Heart left ventricle (tissue), 13 donors: Measurements from ENCODE around the gene GPATCH11.

ENCODE experiments used
- POLR2A ChIP-seq, 2 donors: fragments of 450-650 bp; IDR thresholded peaks; one replicate each; pipeline ENCODE4 v1.6.1; 2017; ENCODE audit warnings: antibody characterized with exemption in 2 of 2, mild to moderate bottlenecking in 2 of 2, moderate library complexity in 2 of 2
- TF ChIP-seq, protein P1 (sequence below), 12 donors: fragments of 200-600 bp; sonication (generic) in 4 of 12; IDR thresholded peaks; one replicate each; pipeline versions ENCODE4 v1.5.0 to v1.8.0; 2018 to 2022; ENCODE audit warnings: antibody characterized with exemption in 12 of 12, mild to moderate bottlenecking in 5 of 12
- donor health status: ischemic (EF 13 %, LVEDD 7.1; RV severe dilation, severe dysfunction).
- donor health status: DM: no; HTN: yes; CAD: no.
- donor health status: DM: no; HTN: no; CAD: no.
- donor health status: ischemic (EF 25% LVEDD 6.9; RV normal size, moderate dysfunction).
- donor health status: ischemic (EF 25% LVEDD 5.7; RV mildly dilated, moderate dysfunction).
- donor health status: ischemic (EF 35%, LVEDD 5.7; RV mildly dilated, moderate dysfunction).
- donor health status: nonischemic (EF 11% LVEDD 7.7; RV severe dilation, severe dysfunction).
- donor health status: DM: yes; HTN: yes; CAD: no.
- donor health status: PGD.
- donor health status: ischemic (EF 29% LVEDD 5.4; RV normal size, mild dysfunction).
- donor health status: nonischemic (EF 23%, LVEDD 6.1; RV moderate dilation, normal function).

DNA sequence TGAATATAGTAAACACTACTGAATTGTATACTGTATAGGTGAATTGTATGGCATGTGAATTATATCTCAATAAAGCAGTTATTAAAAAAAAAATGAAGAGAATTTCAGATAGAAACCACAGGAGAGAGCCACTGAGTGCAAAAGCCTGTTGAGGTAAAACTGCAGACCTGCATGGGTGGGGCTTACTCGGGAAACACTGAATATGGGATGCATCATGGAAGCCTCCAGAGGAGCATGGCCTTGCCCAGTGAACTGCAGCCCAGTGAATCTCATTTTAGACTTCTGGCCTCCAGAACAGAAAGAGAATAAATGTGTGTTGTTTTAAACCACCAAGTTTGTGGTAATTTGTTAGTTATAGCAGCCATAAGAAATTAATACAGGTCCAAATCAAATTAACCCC, 15.7 kb downstream of the GPATCH11 start:
- TF ChIP-seq, protein P1, sequence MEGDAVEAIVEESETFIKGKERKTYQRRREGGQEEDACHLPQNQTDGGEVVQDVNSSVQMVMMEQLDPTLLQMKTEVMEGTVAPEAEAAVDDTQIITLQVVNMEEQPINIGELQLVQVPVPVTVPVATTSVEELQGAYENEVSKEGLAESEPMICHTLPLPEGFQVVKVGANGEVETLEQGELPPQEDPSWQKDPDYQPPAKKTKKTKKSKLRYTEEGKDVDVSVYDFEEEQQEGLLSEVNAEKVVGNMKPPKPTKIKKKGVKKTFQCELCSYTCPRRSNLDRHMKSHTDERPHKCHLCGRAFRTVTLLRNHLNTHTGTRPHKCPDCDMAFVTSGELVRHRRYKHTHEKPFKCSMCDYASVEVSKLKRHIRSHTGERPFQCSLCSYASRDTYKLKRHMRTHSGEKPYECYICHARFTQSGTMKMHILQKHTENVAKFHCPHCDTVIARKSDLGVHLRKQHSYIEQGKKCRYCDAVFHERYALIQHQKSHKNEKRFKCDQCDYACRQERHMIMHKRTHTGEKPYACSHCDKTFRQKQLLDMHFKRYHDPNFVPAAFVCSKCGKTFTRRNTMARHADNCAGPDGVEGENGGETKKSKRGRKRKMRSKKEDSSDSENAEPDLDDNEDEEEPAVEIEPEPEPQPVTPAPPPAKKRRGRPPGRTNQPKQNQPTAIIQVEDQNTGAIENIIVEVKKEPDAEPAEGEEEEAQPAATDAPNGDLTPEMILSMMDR (IDR thresholded peaks at IDR 0.05), result no peak
- no peak for TF ChIP-seq POLR2A (IDR thresholded peaks at IDR 0.05)
